GM12872 (cell line): ENCODE data around the gene PHAF1.

Experiments
- CTCF ChIP-seq: IDR thresholded peaks from 3 replicates; pipeline ENCODE4 v1.5.1; 2011; ENCODE audit warnings: low read depth, mild to moderate bottlenecking, low read length, moderate library complexity; ENCODE audit not compliant: insufficient read depth

The PHAF1 gene

DNA sequence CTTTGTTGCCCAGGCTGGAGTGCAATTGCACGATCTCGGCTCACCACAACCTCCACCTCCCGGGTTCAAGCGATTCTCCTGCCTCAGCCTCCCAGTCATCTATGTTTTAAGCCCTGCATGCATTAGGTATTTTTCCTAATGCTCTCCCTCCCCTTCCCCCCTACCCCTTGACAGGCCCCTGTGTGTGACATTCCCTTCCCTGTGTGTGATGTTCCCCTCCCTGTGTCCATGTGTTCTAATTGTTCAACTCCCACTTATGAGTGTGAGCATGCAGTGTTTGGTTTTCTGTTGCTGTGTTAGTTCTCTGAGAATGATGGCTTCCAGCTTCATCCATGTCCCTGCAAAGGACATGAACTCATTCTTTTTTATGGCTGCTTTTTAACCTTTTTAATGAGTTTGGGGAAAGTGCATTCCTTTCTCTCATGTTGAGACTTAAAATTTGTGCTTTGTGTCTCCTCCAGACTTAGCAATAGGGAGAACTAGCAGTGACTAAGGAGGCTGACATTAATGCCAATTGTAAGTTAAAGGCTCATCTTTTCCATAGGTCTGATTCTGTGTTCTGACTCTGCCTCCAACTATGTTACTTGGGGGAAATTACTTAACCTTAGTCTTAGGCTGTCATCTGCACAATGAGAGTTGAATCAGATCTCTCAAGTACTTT is 17.7 kb upstream of the PHAF1 start:
- TF ChIP-seq CTCF: no peak

DNA sequence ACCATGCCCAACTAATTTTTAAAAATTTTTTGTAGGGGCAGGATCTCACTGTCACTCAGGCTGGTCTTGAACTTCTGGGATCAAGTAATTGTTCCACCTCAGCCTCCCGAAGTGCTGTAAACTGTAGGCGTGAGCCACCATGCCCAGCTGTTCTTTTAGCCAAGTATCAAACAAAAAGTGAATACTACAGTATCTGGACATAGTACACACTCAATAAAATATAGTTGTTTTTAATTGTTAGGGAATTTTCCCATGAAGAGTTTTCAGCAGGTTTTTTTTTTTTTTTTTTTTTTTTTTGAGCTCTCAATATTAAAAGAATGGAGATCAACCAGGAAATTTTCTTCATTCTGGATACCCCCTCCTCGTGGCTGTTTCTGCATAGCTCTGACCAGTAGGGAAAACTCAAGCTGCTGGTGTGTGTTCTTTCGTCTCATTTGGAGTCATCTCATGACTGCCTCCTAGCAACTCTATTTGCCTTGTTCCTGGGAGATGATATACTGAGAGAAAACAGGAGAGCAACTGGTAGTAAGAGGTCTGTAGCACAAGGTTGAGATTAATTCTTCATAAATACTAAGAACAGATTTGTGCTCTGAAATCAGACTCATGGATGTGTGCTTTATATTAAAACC is 16.5 kb upstream of the PHAF1 start:
- no peak for TF ChIP-seq CTCF

- no peak for TF ChIP-seq CTCF
Observed at GRCh38 chr16:67098599-67098998, 11.1 kb upstream of the PHAF1 start.

GRCh38 chr16:67100569-67101310 is 9.0 kb upstream of the PHAF1 start:
- peak; percentile 21; the same call in 1 of the 3 replicates for TF ChIP-seq CTCF

- no peak for TF ChIP-seq CTCF
Observed at GRCh38 chr16:67101311-67102082, 8.2 kb upstream of the PHAF1 start.

GRCh38 chr16:67104061-67104460 is 5.7 kb upstream of the PHAF1 start:
- TF ChIP-seq CTCF: 0 out of 3 replicates have a peak, but pooled peaks have one; percentile 23

DNA sequence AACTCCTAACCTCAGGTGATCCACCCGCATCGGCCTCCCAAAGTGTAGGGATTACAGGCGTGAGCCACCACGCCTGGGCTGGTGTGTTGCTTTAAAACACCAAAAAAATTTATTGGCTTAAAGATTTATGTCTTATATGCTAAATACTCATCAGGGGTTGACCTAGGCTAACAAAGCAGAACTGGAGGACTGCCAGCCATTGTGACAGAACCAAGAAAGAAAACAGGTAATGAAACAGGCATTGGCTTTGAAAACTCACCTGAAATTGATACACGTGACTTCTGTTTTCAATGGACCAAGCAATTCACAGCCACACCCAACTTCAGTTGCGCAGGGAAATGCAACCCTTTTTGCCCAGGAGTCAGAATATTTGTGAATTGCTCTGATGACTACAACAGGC is 4.9 kb upstream of the PHAF1 start:
- TF ChIP-seq CTCF: no peak
